GM12874 (cell line): ENCODE data around the gene NOL4.

Experiments
- TF ChIP-seq, protein P1 (sequence below): IDR thresholded peaks from 2 replicates; pipeline ENCODE4 v1.5.1; 2011; ENCODE audit warnings: low read depth, mild to moderate bottlenecking, control low read depth, low read length, moderate library complexity; ENCODE audit not compliant: insufficient read depth

The NOL4 gene

DNA sequence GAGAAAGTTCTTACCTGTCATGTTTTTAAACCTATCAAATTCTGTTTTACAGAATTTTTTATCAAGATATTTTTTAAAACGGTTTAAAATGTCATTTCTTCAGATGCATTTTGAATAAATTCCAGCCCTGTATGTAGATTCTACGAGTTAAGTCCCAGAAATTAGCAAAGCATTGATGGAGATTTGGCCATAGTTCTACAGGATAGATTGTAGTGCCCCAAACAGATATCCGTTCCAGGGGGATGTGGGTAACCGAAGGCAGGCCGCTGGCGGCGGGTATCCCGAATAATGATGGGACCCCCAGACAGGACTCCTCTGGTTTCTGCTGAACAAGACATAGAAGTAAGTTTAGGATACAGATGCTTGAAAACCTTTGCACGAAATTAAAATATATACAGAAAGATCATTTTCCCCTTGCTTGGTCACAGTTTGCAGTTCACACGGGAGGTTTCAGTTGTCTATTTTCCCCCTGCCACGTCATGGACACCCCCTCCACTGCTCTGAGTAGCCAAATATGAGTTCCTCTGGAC lies 755 bp downstream of the NOL4 start:
- TF ChIP-seq, protein P1, sequence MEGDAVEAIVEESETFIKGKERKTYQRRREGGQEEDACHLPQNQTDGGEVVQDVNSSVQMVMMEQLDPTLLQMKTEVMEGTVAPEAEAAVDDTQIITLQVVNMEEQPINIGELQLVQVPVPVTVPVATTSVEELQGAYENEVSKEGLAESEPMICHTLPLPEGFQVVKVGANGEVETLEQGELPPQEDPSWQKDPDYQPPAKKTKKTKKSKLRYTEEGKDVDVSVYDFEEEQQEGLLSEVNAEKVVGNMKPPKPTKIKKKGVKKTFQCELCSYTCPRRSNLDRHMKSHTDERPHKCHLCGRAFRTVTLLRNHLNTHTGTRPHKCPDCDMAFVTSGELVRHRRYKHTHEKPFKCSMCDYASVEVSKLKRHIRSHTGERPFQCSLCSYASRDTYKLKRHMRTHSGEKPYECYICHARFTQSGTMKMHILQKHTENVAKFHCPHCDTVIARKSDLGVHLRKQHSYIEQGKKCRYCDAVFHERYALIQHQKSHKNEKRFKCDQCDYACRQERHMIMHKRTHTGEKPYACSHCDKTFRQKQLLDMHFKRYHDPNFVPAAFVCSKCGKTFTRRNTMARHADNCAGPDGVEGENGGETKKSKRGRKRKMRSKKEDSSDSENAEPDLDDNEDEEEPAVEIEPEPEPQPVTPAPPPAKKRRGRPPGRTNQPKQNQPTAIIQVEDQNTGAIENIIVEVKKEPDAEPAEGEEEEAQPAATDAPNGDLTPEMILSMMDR: no peak

DNA sequence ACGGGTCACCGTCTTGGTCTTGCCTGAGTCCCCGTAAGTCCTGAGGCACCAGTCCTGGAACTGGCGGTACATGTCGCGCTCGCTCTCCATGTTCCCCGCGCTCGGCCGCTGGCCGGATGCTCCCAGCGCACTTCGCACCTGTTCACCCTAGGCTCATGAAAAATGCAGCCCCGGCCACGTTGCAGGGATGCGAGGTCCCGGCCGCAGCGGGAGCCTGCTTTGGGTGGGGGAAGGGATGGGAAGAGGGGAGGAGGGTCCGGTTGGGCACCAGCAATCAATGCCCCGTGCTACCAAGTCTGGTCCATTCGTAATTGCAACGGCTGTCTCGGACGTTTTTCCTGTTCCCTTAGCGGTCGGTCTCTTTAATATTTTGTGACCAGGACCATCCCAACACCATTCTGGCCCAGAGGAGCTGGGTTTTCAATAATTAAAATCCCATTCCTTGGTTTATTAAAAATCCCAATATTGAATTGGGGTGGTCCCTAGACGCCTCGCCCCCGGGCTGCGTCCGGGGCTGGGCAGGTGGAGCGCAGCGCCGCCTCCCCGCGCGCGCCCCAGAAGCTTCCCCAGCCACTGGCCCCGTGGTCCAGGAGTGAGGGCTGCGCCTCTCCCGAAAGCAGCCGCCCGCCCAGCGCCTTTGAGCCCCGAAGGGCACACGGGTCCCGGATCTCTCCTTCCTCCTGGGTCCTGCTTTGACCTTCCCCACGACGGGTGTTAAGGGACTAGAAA lies 1.4 kb downstream of the NOL4 start:
- TF ChIP-seq, protein P1: no peak

DNA sequence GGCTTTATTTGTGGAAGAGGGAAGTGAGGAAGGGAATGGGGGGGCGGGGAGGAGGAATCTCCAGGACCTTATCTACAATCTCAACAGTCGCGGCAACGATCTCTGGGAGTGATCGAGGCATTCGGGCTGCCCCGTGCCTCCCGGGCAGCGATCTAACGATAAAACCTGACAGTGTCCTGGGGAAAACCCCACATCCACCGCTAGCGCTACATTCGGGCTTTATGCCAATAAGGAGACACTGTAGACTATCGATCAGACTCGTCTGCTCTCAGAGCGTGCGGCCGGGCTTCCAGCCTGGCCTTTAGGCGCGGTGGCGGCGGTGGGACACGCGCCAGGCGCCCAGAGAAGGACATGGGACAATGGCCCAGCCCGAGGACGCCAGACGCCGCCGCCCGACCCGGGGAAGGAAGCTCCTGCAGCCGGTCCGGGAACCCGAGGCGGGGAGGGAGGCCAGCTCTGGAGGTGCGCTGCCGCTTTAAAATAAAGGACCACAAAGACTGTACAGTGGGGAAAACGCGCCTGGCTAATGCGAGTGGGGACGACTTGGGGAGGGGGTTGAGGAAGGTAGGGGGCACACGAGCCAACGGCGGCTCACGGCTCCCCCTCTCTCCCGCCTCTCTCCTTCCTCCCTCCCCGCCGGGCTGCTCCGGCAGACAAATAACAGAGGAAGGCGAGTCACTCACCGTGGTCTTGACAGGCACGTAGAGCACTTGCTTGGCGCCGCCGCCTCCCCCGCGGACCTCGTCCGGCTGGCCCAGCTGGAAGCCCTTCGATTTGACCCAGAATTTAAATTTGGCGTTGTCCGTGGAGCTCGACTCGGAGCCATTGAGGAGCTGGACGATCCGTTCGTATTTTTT lies 2.2 kb downstream of the NOL4 start:
- TF ChIP-seq, protein P1: no peak

DNA sequence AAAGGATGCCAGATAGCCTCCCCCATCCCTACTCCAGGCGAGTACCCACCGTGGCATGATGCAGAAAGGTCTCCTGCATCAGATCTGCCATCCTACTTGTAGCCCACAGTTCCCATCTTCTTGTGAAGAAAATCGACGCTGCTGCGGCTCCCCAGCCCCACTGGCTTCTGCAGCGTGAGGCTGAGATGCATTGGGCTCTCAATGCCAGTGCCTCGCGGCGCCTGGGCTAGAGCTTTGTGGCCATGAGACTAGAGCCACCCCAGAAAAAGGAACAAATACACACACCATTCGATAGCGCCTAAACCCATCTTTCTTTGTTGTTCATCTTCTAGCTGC lies 2.8 kb downstream of the NOL4 start:
- TF ChIP-seq, protein P1: no peak

DNA sequence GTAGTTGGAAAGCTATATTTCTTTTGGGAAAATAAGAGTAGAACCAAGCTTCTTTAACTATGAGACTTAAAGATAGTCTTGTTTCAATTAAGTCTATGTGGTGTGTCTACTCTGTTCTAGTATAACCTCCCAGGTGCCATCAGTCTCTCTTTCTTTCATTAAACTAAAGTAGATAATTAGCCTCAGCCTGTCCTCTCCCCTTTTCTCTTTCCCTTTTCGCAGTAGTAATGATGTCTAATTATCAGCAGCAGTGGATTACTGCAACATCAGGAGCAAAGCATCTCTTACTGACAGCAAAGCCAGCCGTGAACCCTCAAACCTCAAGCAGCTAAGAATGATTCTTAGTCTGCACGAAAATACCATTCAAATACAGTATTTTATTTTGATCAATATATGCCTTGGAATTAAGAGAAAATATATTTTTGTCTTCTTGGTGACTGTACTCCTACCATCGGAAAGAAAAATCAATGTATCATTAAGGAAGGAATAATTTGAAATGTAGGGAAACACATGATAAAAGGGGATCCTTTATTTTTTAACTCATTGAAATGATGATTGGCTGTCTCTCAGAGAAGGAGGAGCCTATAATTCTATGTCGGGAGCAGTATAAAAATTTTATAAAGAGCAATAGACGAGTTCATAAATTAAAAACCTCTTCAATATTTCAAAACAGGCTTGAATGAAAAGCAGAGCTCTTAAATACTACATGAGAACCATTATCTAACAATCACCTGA lies 4.5 kb downstream of the NOL4 start:
- TF ChIP-seq, protein P1: no peak

DNA sequence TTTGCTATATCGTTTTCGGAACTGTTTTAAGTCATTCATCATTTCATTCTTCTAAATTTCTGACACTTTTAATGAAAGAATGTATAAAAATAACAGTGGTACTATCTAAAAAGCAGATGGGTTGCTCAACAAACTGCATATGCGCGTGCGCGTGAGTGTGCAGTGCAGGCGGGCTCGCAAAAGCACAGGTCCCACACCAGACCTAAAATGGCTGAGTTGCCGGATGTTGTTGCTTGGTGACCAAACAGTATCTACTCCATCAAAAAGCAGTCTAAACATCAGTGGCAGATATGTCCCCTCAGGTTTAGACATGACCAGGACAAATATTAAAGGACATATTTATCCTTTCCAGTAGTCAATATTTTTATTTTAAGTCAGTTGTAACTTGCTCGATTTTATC lies 5.1 kb downstream of the NOL4 start:
- TF ChIP-seq, protein P1: no peak

DNA sequence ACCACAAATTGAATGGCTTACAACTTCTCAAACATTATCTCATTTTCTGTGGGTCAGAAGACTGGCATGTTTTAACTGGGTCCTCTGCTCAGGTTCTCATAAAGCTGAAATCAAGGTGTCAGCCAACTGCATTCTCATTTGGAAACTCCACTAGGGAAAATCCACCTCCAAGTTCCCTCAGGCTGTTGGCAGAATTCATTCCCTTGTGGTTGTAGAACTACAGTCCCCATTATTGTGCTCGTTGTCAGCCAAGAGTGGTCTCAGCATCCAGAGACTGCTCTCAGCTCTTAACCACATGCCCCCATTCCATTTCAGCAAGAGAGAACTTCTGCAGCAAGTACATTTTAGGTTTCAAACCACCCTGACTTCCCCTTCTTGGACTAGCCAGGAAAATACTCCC lies 12.2 kb downstream of the NOL4 start:
- TF ChIP-seq, protein P1: no peak
